ENCODE data around the gene QKI. TPM values are rescaled to one million over a fixed set of nuclear protein-coding genes. Genes with fewer than 3 reads are reported as not detected.

QKI gene
- total RNA-seq, 1 donor from 2014 or later = 247 TPM

- TF ChIP-seq CTCF (IDR thresholded peaks at IDR 0.05) = no peak
- intact Hi-C loops (cut with DNase I) = no loop called here
- Histone ChIP-seq H3K27ac (no peak overlapping the region), H3K4me1 (peaks cover 6% of the 10 kb centered on the region), H3K27me3 (ENCODE audit: low read depth) (no peaks in the 10 kb centered on the region), H3K9me3 (no peaks in the 10 kb centered on the region), H3K36me3 (peaks cover 19% of the 10 kb centered on the region), H3K4me3 (no peak overlapping the region)
- no peak for DNase-seq
- no peak for ATAC-seq
These were observed 139.5 kb downstream of the QKI start for GRCh38 chr6:163554032-163554431.

GRCh38 chr6:163554663-163555062 is 140.1 kb downstream of the QKI start:
- Histone ChIP-seq H3K36me3 (peaks cover 19% of the 10 kb centered on the region), H3K27me3 (ENCODE audit: low read depth) (no peaks in the 10 kb centered on the region), H3K27ac (no peak overlapping the region), H3K4me1 (peaks cover 3% of the 10 kb centered on the region), H3K9me3 (no peaks in the 10 kb centered on the region), H3K4me3 (no peak overlapping the region)
- DNase-seq (peak; percentile 70), ATAC-seq (peak; percentile 65 to 74)
- intact Hi-C loops (cut with DNase I) = no loop called here
- peak; percentile 57 for TF ChIP-seq CTCF (IDR thresholded peaks at IDR 0.05)

- H3K36me3 ChIP-seq = peaks cover 38% of the 10 kb centered on the region
- intact Hi-C loops (cut with DNase I) = no loop called here
- no peaks in the 10 kb centered on the region for H3K4me1 ChIP-seq
- no peak for DNase-seq
- H3K27ac ChIP-seq = no peak overlapping the region
- no peak for ATAC-seq
- no peaks in the 10 kb centered on the region for H3K9me3 ChIP-seq
- no peak overlapping the region for H3K4me3 ChIP-seq
- H3K27me3 ChIP-seq (ENCODE audit: low read depth) = no peaks in the 10 kb centered on the region
- TF ChIP-seq CTCF (IDR thresholded peaks at IDR 0.05) = no peak
These were observed 145.1 kb downstream of the QKI start for GRCh38 chr6:163559661-163560060.

GRCh38 chr6:163563318-163563717 is 148.8 kb downstream of the QKI start:
- Histone ChIP-seq H3K4me1 (no peaks in the 10 kb centered on the region), H3K27ac (no peak overlapping the region), H3K27me3 (ENCODE audit: low read depth) (no peaks in the 10 kb centered on the region), H3K4me3 (no peak overlapping the region), H3K9me3 (no peaks in the 10 kb centered on the region), H3K36me3 (peaks cover 59% of the 10 kb centered on the region)
- ATAC-seq (peak in 1 of 2 donors; percentile 16), DNase-seq (no peak)
- intact Hi-C loops (cut with DNase I) = no loop called here
- no peak for TF ChIP-seq CTCF (IDR thresholded peaks at IDR 0.05)

GRCh38 chr6:163564534-163564933 is 150.0 kb downstream of the QKI start:
- TF ChIP-seq CTCF (IDR thresholded peaks at IDR 0.05) = no peak
- Histone ChIP-seq H3K27me3 (ENCODE audit: low read depth) (no peaks in the 10 kb centered on the region), H3K4me1 (no peaks in the 10 kb centered on the region), H3K9me3 (no peaks in the 10 kb centered on the region), H3K27ac (no peak overlapping the region), H3K4me3 (no peak overlapping the region), H3K36me3 (peaks cover 52% of the 10 kb centered on the region)
- DNase-seq (no peak), ATAC-seq (no peak)
- intact Hi-C loops (cut with DNase I) = no loop called here

GRCh38 chr6:163565140-163565539 is 150.6 kb downstream of the QKI start:
- peaks cover 52% of the 10 kb centered on the region for H3K36me3 ChIP-seq
- no peak for TF ChIP-seq CTCF (IDR thresholded peaks at IDR 0.05)
- no peaks in the 10 kb centered on the region for H3K27me3 ChIP-seq (ENCODE audit: low read depth)
- H3K4me3 ChIP-seq = no peak overlapping the region
- DNase-seq = no peak
- no peaks in the 10 kb centered on the region for H3K9me3 ChIP-seq
- no peak overlapping the region for H3K27ac ChIP-seq
- H3K4me1 ChIP-seq = no peaks in the 10 kb centered on the region
- intact Hi-C loops (cut with DNase I) = no loop called here
- no peak for ATAC-seq
